Stomach (tissue), 4 donors: ENCODE measurements around the gene MAGED4.

Source experiments
- POLR2AphosphoS5 ChIP-seq, 3 donors: sonication (generic); formaldehyde crosslinking; IDR thresholded peaks; one replicate each; pipeline ENCODE4 v1.6.1; 2016; ENCODE audit warnings: antibody characterized with exemption in 3 of 3
- TF ChIP-seq, protein P1 (sequence below), 7 experiments: fragments of 450-650 bp in 4 of 7; fragments of 200-600 bp in 3 of 7; sonication (generic) in 3 of 7; IDR thresholded peaks; one replicate each; pipeline ENCODE4 v1.5.1; 2016 to 2019; ENCODE audit warnings: antibody characterized with exemption in 7 of 7, control low read depth in 2 of 7, mild to moderate bottlenecking in 1 of 7

DNA sequence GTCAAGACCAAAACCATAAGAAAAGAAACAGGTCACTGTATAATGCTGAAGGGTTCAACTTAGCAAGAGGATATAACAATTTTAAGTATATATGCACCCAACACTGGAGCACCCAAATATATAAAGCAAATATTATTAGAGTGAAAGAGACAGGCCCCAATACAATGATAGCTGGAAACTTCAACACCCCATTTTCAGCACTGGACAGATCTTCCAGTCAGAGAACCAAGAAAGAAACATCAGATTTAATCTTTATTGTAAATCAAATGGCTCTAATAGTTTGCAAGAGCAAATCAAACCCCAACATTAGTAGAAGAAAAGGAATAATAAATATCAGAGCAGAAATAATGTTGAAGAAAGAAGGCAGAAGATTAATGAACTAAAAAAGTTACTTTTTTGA, 36.2 kb downstream of the MAGED4 start:
- TF ChIP-seq, protein P1, sequence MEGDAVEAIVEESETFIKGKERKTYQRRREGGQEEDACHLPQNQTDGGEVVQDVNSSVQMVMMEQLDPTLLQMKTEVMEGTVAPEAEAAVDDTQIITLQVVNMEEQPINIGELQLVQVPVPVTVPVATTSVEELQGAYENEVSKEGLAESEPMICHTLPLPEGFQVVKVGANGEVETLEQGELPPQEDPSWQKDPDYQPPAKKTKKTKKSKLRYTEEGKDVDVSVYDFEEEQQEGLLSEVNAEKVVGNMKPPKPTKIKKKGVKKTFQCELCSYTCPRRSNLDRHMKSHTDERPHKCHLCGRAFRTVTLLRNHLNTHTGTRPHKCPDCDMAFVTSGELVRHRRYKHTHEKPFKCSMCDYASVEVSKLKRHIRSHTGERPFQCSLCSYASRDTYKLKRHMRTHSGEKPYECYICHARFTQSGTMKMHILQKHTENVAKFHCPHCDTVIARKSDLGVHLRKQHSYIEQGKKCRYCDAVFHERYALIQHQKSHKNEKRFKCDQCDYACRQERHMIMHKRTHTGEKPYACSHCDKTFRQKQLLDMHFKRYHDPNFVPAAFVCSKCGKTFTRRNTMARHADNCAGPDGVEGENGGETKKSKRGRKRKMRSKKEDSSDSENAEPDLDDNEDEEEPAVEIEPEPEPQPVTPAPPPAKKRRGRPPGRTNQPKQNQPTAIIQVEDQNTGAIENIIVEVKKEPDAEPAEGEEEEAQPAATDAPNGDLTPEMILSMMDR (IDR thresholded peaks at IDR 0.05): no peak
- no peak for TF ChIP-seq POLR2AphosphoS5 (IDR thresholded peaks at IDR 0.05)
